ENCODE results near the gene EIF3L. TPM values are rescaled to one million over a fixed set of nuclear protein-coding genes. Genes with fewer than 3 reads are reported as not detected.

Gene EIF3L
- total RNA-seq, 4 donors from 2014 or later: 379 to 589 (median 576) TPM

- TF ChIP-seq POLR2A (IDR thresholded peaks at IDR 0.05) (no peak), POLR2AphosphoS5 (IDR thresholded peaks at IDR 0.05) (no peak), EP300 (IDR thresholded peaks at IDR 0.05) (no peak), CTCF (IDR thresholded peaks at IDR 0.05) (no peak)
- Histone ChIP-seq H3K4me3 (peak overlapping the region; percentile 4), H3K9me3 (no peaks in the 10 kb centered on the region), H3K36me3 (peaks cover 31% of the 10 kb centered on the region), H3K4me1 (peaks cover 47% of the 10 kb centered on the region), H3K27ac (peak overlapping the region; percentile 60), H3K27me3 (no peaks in the 10 kb centered on the region)
- no peak for DNase-seq (ENCODE audit: low spot score in 2 of 2)
- 31% methylated on average over 13 of the region's 15 CpGs for WGBS
These were observed 61.9 kb downstream of the EIF3L start for GRCh38 chr22:37910890-37911672.

- Histone ChIP-seq H3K4me3 (no peak overlapping the region), H3K27ac (peak overlapping the region; percentile 60), H3K27me3 (no peaks in the 10 kb centered on the region), H3K9me3 (no peaks in the 10 kb centered on the region), H3K4me1 (peaks cover 46% of the 10 kb centered on the region), H3K36me3 (peaks cover 36% of the 10 kb centered on the region)
- no peak for TF ChIP-seq CTCF (IDR thresholded peaks at IDR 0.05)
- DNase-seq (ENCODE audit: low spot score in 2 of 2): no peak
- 70% methylated on average over 8 of the region's 8 CpGs for WGBS
These were observed 62.5 kb downstream of the EIF3L start for GRCh38 chr22:37911697-37912096.

- Histone ChIP-seq H3K36me3 (peaks cover 41% of the 10 kb centered on the region), H3K9me3 (no peaks in the 10 kb centered on the region), H3K27ac (no peak overlapping the region), H3K27me3 (no peaks in the 10 kb centered on the region), H3K4me1 (peaks cover 42% of the 10 kb centered on the region), H3K4me3 (no peak overlapping the region)
- no peak for DNase-seq (ENCODE audit: low spot score in 2 of 2)
- 94% methylated on average over 8 of the region's 8 CpGs for WGBS
- TF ChIP-seq EP300 (IDR thresholded peaks at IDR 0.05) (no peak), CTCF (IDR thresholded peaks at IDR 0.05) (no peak), POLR2A (IDR thresholded peaks at IDR 0.05) (no peak), POLR2AphosphoS5 (IDR thresholded peaks at IDR 0.05) (no peak)
These were observed 63.0 kb downstream of the EIF3L start for GRCh38 chr22:37912171-37912570.

GRCh38 chr22:37913233-37913721 is 64.1 kb downstream of the EIF3L start:
- Histone ChIP-seq H3K36me3 (peaks cover 52% of the 10 kb centered on the region), H3K27me3 (no peaks in the 10 kb centered on the region), H3K4me1 (peaks cover 33% of the 10 kb centered on the region), H3K4me3 (no peak overlapping the region), H3K9me3 (no peaks in the 10 kb centered on the region), H3K27ac (no peak overlapping the region)
- TF ChIP-seq POLR2A (IDR thresholded peaks at IDR 0.05) (no peak), CTCF (IDR thresholded peaks at IDR 0.05) (no peak), EP300 (IDR thresholded peaks at IDR 0.05) (no peak), POLR2AphosphoS5 (IDR thresholded peaks at IDR 0.05) (no peak)
- no peak for DNase-seq (ENCODE audit: low spot score in 2 of 2)
- 89% methylated on average over 6 of the region's 7 CpGs for WGBS

GRCh38 chr22:37916311-37916710 is 67.1 kb downstream of the EIF3L start:
- 84% methylated on average over 5 of the region's 5 CpGs for WGBS
- TF ChIP-seq EP300 (IDR thresholded peaks at IDR 0.05) (no peak), POLR2AphosphoS5 (IDR thresholded peaks at IDR 0.05) (no peak), POLR2A (IDR thresholded peaks at IDR 0.05) (no peak), CTCF (IDR thresholded peaks at IDR 0.05) (no peak)
- H3K27ac ChIP-seq: no peak overlapping the region
- H3K4me3 ChIP-seq: no peak overlapping the region
- no peaks in the 10 kb centered on the region for H3K27me3 ChIP-seq
- peaks cover 5% of the 10 kb centered on the region for H3K4me1 ChIP-seq
- H3K9me3 ChIP-seq: no peaks in the 10 kb centered on the region
- H3K36me3 ChIP-seq: peaks cover 80% of the 10 kb centered on the region
- no peak for DNase-seq (ENCODE audit: low spot score in 2 of 2)

Data from suprapubic skin (tissue), 4 donors.